ENCODE data around the gene RASGRF1.

DNA sequence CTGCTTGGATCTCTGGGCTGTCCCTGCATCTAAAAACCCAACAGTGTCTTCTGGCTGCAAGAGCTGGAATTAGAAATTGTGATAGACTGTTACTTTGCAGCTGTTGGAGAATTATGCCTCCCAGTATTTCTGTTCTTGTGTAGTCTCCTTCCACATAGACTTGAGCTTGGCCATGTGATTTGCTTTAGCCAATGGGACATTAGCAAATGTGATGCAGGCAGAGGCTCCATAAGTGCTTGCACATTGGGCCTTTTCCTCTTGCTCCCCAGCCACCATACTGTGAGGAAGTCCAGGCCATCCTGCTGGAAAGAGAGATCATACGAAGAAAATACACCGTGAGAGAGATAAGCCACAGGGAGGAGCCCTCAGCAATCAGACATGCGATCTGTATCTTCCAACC is 33.8 kb upstream of the RASGRF1 start:
- TF ChIP-seq POLR2A (IDR thresholded peaks at IDR 0.05) (no peak), CTCF (IDR thresholded peaks at IDR 0.05) (no peak)

Measured in breast epithelium (tissue), 3 donors.